ENCODE data around the gene RNASE9. TPM values are rescaled to one million over a fixed set of nuclear protein-coding genes. Genes with fewer than 3 reads are reported as not detected.
"Not testable (repeated sequence)": the region's sequence is repeated elsewhere in the genome, so short reads cannot be mapped to it uniquely, and the experiment has no call there.

RNASE9 gene
- total and polyA plus RNA-seq, 2 donors from 2014 or later, result not detected

DNA sequence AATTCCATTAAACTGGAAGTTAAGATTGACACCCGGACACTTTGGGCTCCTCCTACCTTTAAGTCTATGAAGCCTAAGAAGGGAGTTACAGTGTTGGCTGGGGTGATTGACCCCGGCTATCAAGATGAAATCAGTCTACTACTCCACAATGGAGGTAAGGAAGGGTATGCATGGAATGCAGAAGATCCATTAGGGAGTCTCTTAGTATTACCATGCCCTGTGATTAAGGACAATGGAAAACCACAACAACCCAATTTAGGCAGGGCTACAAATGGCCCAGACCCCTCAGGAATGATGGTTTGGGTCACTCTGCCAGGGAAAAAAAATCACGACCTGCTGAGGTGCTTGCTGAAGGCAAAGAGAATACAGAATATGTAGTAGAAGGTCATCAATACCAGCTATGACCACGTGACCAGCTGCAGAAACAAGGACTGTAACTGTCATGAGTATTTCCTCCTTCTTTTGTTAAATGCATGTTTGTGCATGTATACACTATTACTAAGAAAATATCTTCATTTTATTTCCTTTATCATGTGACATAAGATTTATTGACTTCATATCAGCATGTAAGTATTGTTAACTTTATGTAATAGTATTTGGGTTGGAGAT lies 11.6 kb upstream of the RNASE9 start:
- H3K9ac ChIP-seq (ENCODE audit: low read length in 3 of 3); DNase-seq; H3K36me3 ChIP-seq (ENCODE audit: control insufficient read depth in 2 of 3, insufficient read depth in 3 of 3, low read length in 3 of 3); H3K27me3 ChIP-seq (ENCODE audit: control insufficient read depth, insufficient read depth, low read length); intact Hi-C loops (cut with DNase I); H3K4me3 ChIP-seq (ENCODE audit: low read length in 3 of 3); H3K4me1 ChIP-seq (ENCODE audit: control insufficient read depth in 2 of 3, insufficient read depth in 2 of 3, low read depth in 1 of 3, low read length in 3 of 3); FAIRE-seq; H3K27ac ChIP-seq (ENCODE audit: low read depth in 2 of 2, low read length in 2 of 2): not testable (repeated sequence)
- H3K9me3 ChIP-seq (ENCODE audit: control insufficient read depth in 2 of 3, insufficient read depth in 1 of 3, low read length in 3 of 3), result peaks cover 0 to 24% (median 7%) of the 10 kb centered on the region in 3 donors

- H3K4me3 ChIP-seq (ENCODE audit: low read length in 3 of 3); H3K27ac ChIP-seq (ENCODE audit: low read depth in 2 of 2, low read length in 2 of 2); DNase-seq; H3K27me3 ChIP-seq (ENCODE audit: control insufficient read depth, insufficient read depth, low read length); intact Hi-C loops (cut with DNase I); H3K9ac ChIP-seq (ENCODE audit: low read length in 3 of 3); FAIRE-seq; H3K36me3 ChIP-seq (ENCODE audit: control insufficient read depth in 2 of 3, insufficient read depth in 3 of 3, low read length in 3 of 3); H3K4me1 ChIP-seq (ENCODE audit: control insufficient read depth in 2 of 3, insufficient read depth in 2 of 3, low read depth in 1 of 3, low read length in 3 of 3): not testable (repeated sequence)
- H3K9me3 ChIP-seq (ENCODE audit: control insufficient read depth in 2 of 3, insufficient read depth in 1 of 3, low read length in 3 of 3), result peaks cover 0 to 24% (median 7%) of the 10 kb centered on the region in 3 donors
Observed at GRCh38 chr14:20570720-20571119, 9.9 kb upstream of the RNASE9 start.

DNA sequence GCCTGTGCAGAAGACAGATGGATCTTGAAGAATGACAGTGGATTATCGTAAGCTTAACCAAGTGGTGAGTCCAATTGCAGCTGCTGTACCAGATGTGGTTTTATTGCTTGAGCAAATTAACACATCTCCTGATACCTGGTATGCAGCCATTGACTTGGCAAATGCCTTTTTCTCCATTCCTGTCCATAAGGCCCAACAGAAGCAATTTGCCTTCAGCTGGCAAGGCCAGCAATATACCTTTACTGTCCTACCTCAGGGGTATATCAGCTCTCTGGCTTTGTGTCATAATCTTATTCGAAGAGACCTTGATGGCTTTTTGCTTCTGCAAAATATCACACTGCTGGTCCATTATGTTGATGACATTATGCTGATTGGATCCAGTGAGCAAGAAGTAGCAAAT lies 9.0 kb upstream of the RNASE9 start:
- H3K4me3 ChIP-seq (ENCODE audit: low read length in 3 of 3); intact Hi-C loops (cut with DNase I); H3K4me1 ChIP-seq (ENCODE audit: control insufficient read depth in 2 of 3, insufficient read depth in 2 of 3, low read depth in 1 of 3, low read length in 3 of 3); DNase-seq; H3K9ac ChIP-seq (ENCODE audit: low read length in 3 of 3); H3K27ac ChIP-seq (ENCODE audit: low read depth in 2 of 2, low read length in 2 of 2); H3K36me3 ChIP-seq (ENCODE audit: control insufficient read depth in 2 of 3, insufficient read depth in 3 of 3, low read length in 3 of 3); H3K27me3 ChIP-seq (ENCODE audit: control insufficient read depth, insufficient read depth, low read length); FAIRE-seq: not testable (repeated sequence)
- H3K9me3 ChIP-seq (ENCODE audit: control insufficient read depth in 2 of 3, insufficient read depth in 1 of 3, low read length in 3 of 3), result peaks cover 0 to 24% (median 7%) of the 10 kb centered on the region in 3 donors

DNA sequence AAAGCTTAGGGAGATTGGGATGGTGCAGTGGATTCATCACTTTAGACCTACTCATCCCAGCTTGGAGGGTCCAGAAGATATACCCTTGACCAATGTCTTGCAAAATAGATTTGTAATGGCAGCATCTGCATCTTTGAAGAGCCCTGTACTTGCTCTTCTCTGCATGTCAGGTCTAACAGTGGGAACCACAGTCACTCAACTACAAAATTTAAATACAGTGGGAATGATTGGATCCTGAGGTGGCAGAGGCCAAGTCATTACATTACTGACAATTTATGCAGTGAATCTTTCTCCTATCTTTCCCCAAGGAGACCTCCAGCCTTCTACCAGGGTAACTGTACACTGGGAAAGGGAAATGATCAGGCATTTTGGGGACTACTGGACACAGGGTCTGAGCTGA lies 8.2 kb upstream of the RNASE9 start:
- Histone ChIP-seq H3K4me3 (ENCODE audit: low read length in 3 of 3) (no peak overlapping the region), H3K36me3 (ENCODE audit: control insufficient read depth in 2 of 3, insufficient read depth in 3 of 3, low read length in 3 of 3) (no peaks in the 10 kb centered on the region), H3K4me1 (ENCODE audit: control insufficient read depth in 2 of 3, insufficient read depth in 2 of 3, low read depth in 1 of 3, low read length in 3 of 3) (no peaks in the 10 kb centered on the region), H3K9ac (ENCODE audit: low read length in 3 of 3) (no peak overlapping the region), H3K27ac (ENCODE audit: low read depth in 2 of 2, low read length in 2 of 2) (no peak overlapping the region), H3K9me3 (ENCODE audit: control insufficient read depth in 2 of 3, insufficient read depth in 1 of 3, low read length in 3 of 3) (peaks cover 0 to 24% (median 7%) of the 10 kb centered on the region in 3 donors), H3K27me3 (ENCODE audit: control insufficient read depth, insufficient read depth, low read length) (no peaks in the 10 kb centered on the region)
- no peak for DNase-seq
- no peak for TF ChIP-seq CTCF (IDR thresholded peaks at IDR 0.05; ENCODE audit: borderline replicate concordance, extremely low read depth, insufficient read depth)
- FAIRE-seq, result no peak
- intact Hi-C loops (cut with DNase I), result no loop called here

DNA sequence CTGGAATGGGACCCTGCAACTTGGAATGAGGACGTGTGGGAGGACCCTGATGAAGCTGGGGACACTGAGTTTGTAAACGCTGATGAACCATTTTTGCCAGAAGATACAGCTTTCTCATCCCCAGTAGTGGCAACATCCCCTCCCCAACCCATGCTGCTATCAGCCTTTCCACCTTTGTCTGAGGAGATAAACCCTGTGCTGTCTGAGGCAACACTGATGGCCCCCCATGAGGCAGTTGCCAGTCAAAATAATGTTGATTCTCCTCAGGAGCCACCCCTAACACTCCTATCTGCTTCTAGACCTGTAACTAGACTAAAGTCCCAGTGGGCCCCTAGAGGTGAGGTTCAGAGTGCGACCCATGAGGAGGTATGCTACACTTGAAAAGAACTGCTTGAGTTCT lies 7.5 kb upstream of the RNASE9 start:
- H3K27ac ChIP-seq (ENCODE audit: low read depth in 2 of 2, low read length in 2 of 2), result no peak overlapping the region
- no peaks in the 10 kb centered on the region for H3K36me3 ChIP-seq (ENCODE audit: control insufficient read depth in 2 of 3, insufficient read depth in 3 of 3, low read length in 3 of 3)
- peaks cover 0 to 24% (median 7%) of the 10 kb centered on the region in 3 donors for H3K9me3 ChIP-seq (ENCODE audit: control insufficient read depth in 2 of 3, insufficient read depth in 1 of 3, low read length in 3 of 3)
- FAIRE-seq, result no peak
- H3K4me1 ChIP-seq (ENCODE audit: control insufficient read depth in 2 of 3, insufficient read depth in 2 of 3, low read depth in 1 of 3, low read length in 3 of 3), result no peaks in the 10 kb centered on the region
- no peaks in the 10 kb centered on the region for H3K27me3 ChIP-seq (ENCODE audit: control insufficient read depth, insufficient read depth, low read length)
- no peak for DNase-seq
- H3K9ac ChIP-seq (ENCODE audit: low read length in 3 of 3), result no peak overlapping the region
- TF ChIP-seq CTCF (IDR thresholded peaks at IDR 0.05; ENCODE audit: borderline replicate concordance, extremely low read depth, insufficient read depth), result no peak
- H3K4me3 ChIP-seq (ENCODE audit: low read length in 3 of 3), result no peak overlapping the region
- intact Hi-C loops (cut with DNase I), result no loop called here

DNA sequence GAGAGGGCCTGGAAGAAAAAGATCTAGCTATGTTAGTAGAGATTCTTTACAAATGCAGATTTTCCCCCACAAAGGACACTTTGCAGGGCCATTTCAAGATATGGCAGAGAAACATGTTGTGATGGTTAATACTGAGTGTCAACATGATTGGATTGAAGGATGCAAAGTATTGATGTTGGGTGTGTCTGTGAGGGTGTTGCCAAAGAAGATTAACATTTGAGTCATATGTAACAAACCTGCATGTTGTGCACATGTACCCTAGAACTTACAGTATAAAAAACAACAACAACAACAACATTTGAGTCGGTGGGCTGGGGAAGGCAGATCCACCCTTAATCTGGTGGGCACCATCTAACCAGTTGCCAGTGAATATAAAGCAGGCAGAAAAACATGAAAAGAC lies 6.4 kb upstream of the RNASE9 start:
- H3K9ac ChIP-seq (ENCODE audit: low read length in 3 of 3); intact Hi-C loops (cut with DNase I); H3K4me1 ChIP-seq (ENCODE audit: control insufficient read depth in 2 of 3, insufficient read depth in 2 of 3, low read depth in 1 of 3, low read length in 3 of 3); H3K27ac ChIP-seq (ENCODE audit: low read depth in 2 of 2, low read length in 2 of 2); FAIRE-seq; H3K36me3 ChIP-seq (ENCODE audit: control insufficient read depth in 2 of 3, insufficient read depth in 3 of 3, low read length in 3 of 3); H3K4me3 ChIP-seq (ENCODE audit: low read length in 3 of 3); DNase-seq; H3K27me3 ChIP-seq (ENCODE audit: control insufficient read depth, insufficient read depth, low read length): not testable (repeated sequence)
- H3K9me3 ChIP-seq (ENCODE audit: control insufficient read depth in 2 of 3, insufficient read depth in 1 of 3, low read length in 3 of 3), result peaks cover 0 to 24% (median 7%) of the 10 kb centered on the region in 3 donors

Data from kidney (tissue), 14 donors.